K562 (cell line): Measurements from ENCODE around the gene FAM20B. TPM values are rescaled to one million over a fixed set of nuclear protein-coding genes. Genes with fewer than 3 reads are reported as not detected.
A peak's percentile ranks its signal among the peaks of the same experiment; 100 is the strongest.

ENCODE experiments used
- ARID1B ChIP-seq: fragments of 450-650 bp; IDR thresholded peaks from 2 replicates; pipeline ENCODE4 v1.6.1; 2016; ENCODE audit warnings: antibody characterized with exemption, mild to moderate bottlenecking, inconsistent platforms
- CBFA2T3 ChIP-seq: fragments of 450-650 bp; IDR thresholded peaks from 2 replicates; pipeline ENCODE4 v1.6.1; 2017
- CBX8 ChIP-seq: fragments of 200-600 bp; sonication (generic); IDR thresholded peaks from 2 replicates; pipeline ENCODE4 v1.6.1; 2012; ENCODE audit warnings: borderline replicate concordance, mixed run types, low read depth, mild to moderate bottlenecking, moderate library complexity, mixed read lengths, low read length, control low read depth, inconsistent platforms; ENCODE audit not compliant: poor library complexity, severe bottlenecking; ENCODE audit errors: extremely low read depth
- CEBPB ChIP-seq: fragments of 450-650 bp; IDR thresholded peaks from 2 replicates; pipeline ENCODE4 v1.6.1; 2016; ENCODE audit warnings: missing genetic modification characterization, missing compliant biosample characterization
- CEBPZ ChIP-seq: fragments of 150-350 bp; IDR thresholded peaks from 2 replicates; pipeline ENCODE4 v1.6.1; 2014; ENCODE audit warnings: low read depth, mild to moderate bottlenecking, low read length, borderline replicate concordance
- CTBP1 ChIP-seq: fragments of 450-650 bp; IDR thresholded peaks from 2 replicates; pipeline ENCODE4 v1.6.1; 2016; ENCODE audit warnings: borderline replicate concordance
- EHMT2 ChIP-seq: fragments of 450-650 bp; IDR thresholded peaks from 2 replicates; pipeline ENCODE4 v1.6.1; 2018; ENCODE audit warnings: antibody characterized with exemption
- ELF2 ChIP-seq: fragments of 250-450 bp; sonication (Bioruptor Pico); IDR thresholded peaks from 2 replicates; pipeline ENCODE4 v1.5.0; 2021; ENCODE audit warnings: mild to moderate bottlenecking
- FOXK2 ChIP-seq, 2 experiments: fragments of 450-650 bp; IDR thresholded peaks in 1 of 2; conservative IDR thresholded peaks in 1 of 2; 2 replicates each; pipeline ENCODE4 v1.6.1; 2016; ENCODE audit warnings: low read depth in 2 of 2, mild to moderate bottlenecking in 1 of 2
- HNRNPK ChIP-seq: fragments of 200-400 bp; formaldehyde crosslinking; IDR thresholded peaks from one replicate; pipeline ENCODE4 v1.6.1; 2018; ENCODE audit warnings: mild to moderate bottlenecking, low read depth, low read length; ENCODE audit not compliant: poor library complexity, severe bottlenecking
- HNRNPUL1 ChIP-seq: fragments of 200-400 bp; formaldehyde crosslinking; IDR thresholded peaks from 2 replicates; pipeline ENCODE4 v1.6.1; 2017; ENCODE audit warnings: low read length
- KAT8 ChIP-seq: fragments of 450-650 bp; IDR thresholded peaks from 2 replicates; pipeline ENCODE4 v1.6.1; 2016; ENCODE audit warnings: low read depth, mild to moderate bottlenecking
- MEF2D ChIP-seq: conservative IDR thresholded peaks from 2 replicates; pipeline ENCODE4 v1.6.1; 2016; ENCODE audit warnings: low read depth, missing genetic modification characterization, missing compliant biosample characterization
- MTF1 ChIP-seq: fragments of 250-450 bp; sonication (Bioruptor Pico); IDR thresholded peaks from 2 replicates; pipeline ENCODE4 v1.9.0; 2021; ENCODE audit warnings: moderate library complexity, mild to moderate bottlenecking, inconsistent platforms, borderline replicate concordance
- NCOA6 ChIP-seq: fragments of 450-650 bp; IDR thresholded peaks from 2 replicates; pipeline ENCODE4 v1.6.1; 2017; ENCODE audit warnings: mild to moderate bottlenecking
- NCOR1 ChIP-seq: fragments of 450-650 bp; IDR thresholded peaks from 2 replicates; pipeline ENCODE4 v1.6.1; 2016; ENCODE audit warnings: mild to moderate bottlenecking, moderate library complexity
- NR2C1 ChIP-seq, 2 experiments: fragments of 450-650 bp; IDR thresholded peaks; 2 replicates each; pipeline ENCODE4 v1.6.1; 2017; ENCODE audit warnings: mild to moderate bottlenecking in 2 of 2, antibody characterized with exemption in 1 of 2, inconsistent platforms in 1 of 2, missing compliant biosample characterization in 1 of 2, missing genetic modification characterization in 1 of 2
- POLR2AphosphoS5 ChIP-seq: IDR thresholded peaks from 2 replicates; pipeline ENCODE4 v1.6.1; 2011; ENCODE audit warnings: mild to moderate bottlenecking, low read depth, low read length, moderate library complexity; ENCODE audit not compliant: control insufficient read depth, insufficient read depth
- RCOR1 ChIP-seq, 2 experiments: IDR thresholded peaks; 2 replicates each; pipeline ENCODE4 v1.6.1; 2012; ENCODE audit warnings: low read depth in 2 of 2, low read length in 2 of 2, borderline replicate concordance in 1 of 2, improper control_type of control experiment in 1 of 2
- SMAD1 ChIP-seq: fragments of 150-350 bp; IDR thresholded peaks from 2 replicates; pipeline ENCODE4 v1.6.1; 2014; ENCODE audit warnings: low read length, low read depth; ENCODE audit not compliant: partially characterized antibody
- TARDBP ChIP-seq: fragments of 450-650 bp; IDR thresholded peaks from 2 replicates; pipeline ENCODE4 v1.6.1; 2016
- ZC3H4 ChIP-seq: sonication (generic); formaldehyde crosslinking; IDR thresholded peaks from 2 replicates; pipeline ENCODE4 v1.9.0; 2021; ENCODE audit warnings: missing genetic modification reagents, borderline replicate concordance
- ZNF384 ChIP-seq: IDR thresholded peaks from 2 replicates; pipeline ENCODE4 v1.6.1; 2012; ENCODE audit warnings: low read depth, low read length, improper control_type of control experiment
- ZNF507 ChIP-seq: conservative IDR thresholded peaks from 2 replicates; pipeline ENCODE4 v1.6.1; 2017; ENCODE audit warnings: missing genetic modification characterization, missing compliant biosample characterization
- ZNF79 ChIP-seq: fragments of 250-450 bp; sonication (Bioruptor Pico); IDR thresholded peaks from 2 replicates; pipeline ENCODE4 v1.4.0; 2020; ENCODE audit warnings: low read depth, mild to moderate bottlenecking, moderate library complexity
- polyA plus RNA-seq, 8 experiments: library from polyadenylated mRNA; depleted of rRNA in 4 of 8; stranded (reverse) in 5 of 8; unstranded in 3 of 8; fragments of >200 nt; fragmentation: Nextera tagmentation in 2 of 8; fragmentation: Illumina TruSeq in 1 of 8; extraction: Ambion mirVana in 2 of 8; extraction: Trizol in 1 of 8; gene quantifications; 2 replicates each; pipeline versions ENCODE4 v1.2.1 to v1.2.3, GENCODE V29; 2011 to 2014; ENCODE audit warnings: inconsistent platforms in 1 of 8, missing spikeins in 1 of 8
- total RNA-seq, 7 experiments: library from RNA; depleted of rRNA in 6 of 7; stranded (reverse); fragments of >200 nt in 6 of 7; fragmentation: Illumina TruSeq in 2 of 7; extraction: Trizol in 2 of 7; gene quantifications; 2 replicates each; pipeline versions ENCODE4 v1.2.1 to v1.2.3, GENCODE V29; 2011 to 2021; ENCODE audit warnings: low replicate concordance in 1 of 7
- TF ChIP-seq, protein P1 (sequence below): fragments of 250-450 bp; sonication (Bioruptor Pico); IDR thresholded peaks from 2 replicates; pipeline ENCODE4 v1.8.0; 2021; ENCODE audit warnings: borderline replicate concordance, mild to moderate bottlenecking, moderate library complexity; ENCODE audit not compliant: poor library complexity, severe bottlenecking

FAM20B gene
- total and polyA plus RNA-seq, 9 of the 15 experiments (the other 6 are each of a cell fraction or from before 2014, with no cell fraction given) = 7.2 to 67.5 (median 42.9) TPM

DNA sequence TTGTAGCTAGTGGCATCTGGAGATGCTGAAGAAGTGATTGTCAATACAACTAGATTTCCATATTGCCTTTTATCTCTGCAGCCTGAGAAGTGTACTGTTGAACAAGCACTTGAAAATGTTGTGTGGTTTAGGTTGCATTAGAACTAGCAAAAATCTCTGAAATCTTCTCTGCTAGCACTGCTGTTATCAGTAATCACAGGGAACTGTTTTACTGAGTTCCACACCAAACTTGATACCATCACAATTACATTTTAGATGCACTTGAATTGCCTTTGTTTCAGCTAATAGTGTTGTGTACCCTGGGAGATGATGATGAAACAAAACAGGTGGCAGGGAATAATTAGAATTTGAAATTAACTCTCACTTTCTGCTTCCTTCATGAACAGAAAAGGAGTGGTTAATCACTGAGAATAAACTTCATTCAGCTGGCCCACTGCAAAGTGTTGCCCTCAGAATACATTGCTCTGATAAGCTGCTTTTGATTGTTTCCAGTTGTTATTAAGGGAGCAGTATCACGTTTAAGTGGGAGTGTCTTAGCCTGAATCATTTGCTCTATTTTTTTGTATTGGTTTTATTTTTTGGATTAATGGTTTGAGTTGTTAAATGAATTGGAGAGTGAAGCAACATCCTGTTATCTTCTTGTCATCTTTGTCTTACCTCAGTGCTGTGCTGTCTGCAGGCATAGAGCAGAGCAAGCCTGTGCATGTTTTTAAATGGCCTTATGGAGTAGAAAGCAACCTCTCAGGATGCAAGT, 13.0 kb downstream of the FAM20B start (continued):
- TF ChIP-seq EHMT2 (no peak), NR2C1 (IDR thresholded peaks at IDR 0.05) (no peak), NR2C1 (tag; IDR thresholded peaks at IDR 0.05) (no peak), KAT8 (no peak), ARID1B (no peak), POLR2AphosphoS5 (no peak), FOXK2 (conservative IDR thresholded peaks at IDR 0.05 in 1 of 2, IDR thresholded peaks at IDR 0.05 in 1 of 2; ENCODE audit: low read depth in 2 of 2) (no peak), MEF2D (no peak), ELF2 (CRISPR knock-in tag) (no peak), MTF1 (CRISPR knock-in tag) (no peak), CBFA2T3 (peak; percentile 37; the same call in 1 of the 2 replicates), ZNF384 (no peak), HNRNPK (no peak), CBX8 (no peak), CEBPB (tag) (peak; percentile 84), NCOA6 (no peak), HNRNPUL1 (no peak), ZNF79 (CRISPR knock-in tag) (no peak), ZC3H4 (CRISPR knock-in tag) (no peak), RCOR1 (IDR thresholded peaks at IDR 0.05; ENCODE audit: borderline replicate concordance in 1 of 2, low read depth in 2 of 2, low read length in 2 of 2) (peak in 1 of 2 experiments; percentile 75; a peak in 2 of 4 replicates), ZNF507 (tag) (peak; percentile 47), TARDBP (no peak), CTBP1 (0 out of 2 replicates have a peak, but pooled peaks have one; percentile 10), NCOR1 (0 out of 2 replicates have a peak, but pooled peaks have one; percentile 8), CEBPZ (no peak), SMAD1 (no peak)
- TF ChIP-seq, protein P1, sequence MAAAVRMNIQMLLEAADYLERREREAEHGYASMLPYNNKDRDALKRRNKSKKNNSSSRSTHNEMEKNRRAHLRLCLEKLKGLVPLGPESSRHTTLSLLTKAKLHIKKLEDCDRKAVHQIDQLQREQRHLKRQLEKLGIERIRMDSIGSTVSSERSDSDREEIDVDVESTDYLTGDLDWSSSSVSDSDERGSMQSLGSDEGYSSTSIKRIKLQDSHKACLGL (CRISPR knock-in tag) = no peak
